IPS-11a (cell line): ENCODE results near the gene SFXN5.
A peak's percentile ranks its signal among the peaks of the same experiment; 100 is the strongest.

Source experiments
- H3K4me3 ChIP-seq: one replicate; pipeline ENCODE4 v1.5.1; 2013; ENCODE audit warnings: low read depth, low read length, control low read depth

The SFXN5 gene

GRCh38 chr2:72927619-72928550, 143.6 kb downstream of the SFXN5 start:
- H3K4me3 ChIP-seq = no peak overlapping the region

GRCh38 chr2:72926811-72927465, 144.6 kb downstream of the SFXN5 start:
- no peak overlapping the region for H3K4me3 ChIP-seq

- no peak overlapping the region for H3K4me3 ChIP-seq
Measured at GRCh38 chr2:72926368-72926767, 145.1 kb downstream of the SFXN5 start.

- no peak overlapping the region for H3K4me3 ChIP-seq
Measured at GRCh38 chr2:72925328-72925943, 146.1 kb downstream of the SFXN5 start.

GRCh38 chr2:72924353-72925240, 146.9 kb downstream of the SFXN5 start:
- H3K4me3 ChIP-seq = no peak overlapping the region

GRCh38 chr2:72923833-72924352, 147.6 kb downstream of the SFXN5 start:
- H3K4me3 ChIP-seq = peak overlapping the region; percentile 8

- no peak overlapping the region for H3K4me3 ChIP-seq
Measured at GRCh38 chr2:72921853-72922252, 149.7 kb downstream of the SFXN5 start.

GRCh38 chr2:72921088-72921851, 150.2 kb downstream of the SFXN5 start:
- H3K4me3 ChIP-seq = peak overlapping the region; percentile 35

- peak overlapping the region; percentile 35 for H3K4me3 ChIP-seq
Measured at GRCh38 chr2:72920318-72921087, 151.0 kb downstream of the SFXN5 start.

GRCh38 chr2:72919414-72920317, 151.8 kb downstream of the SFXN5 start:
- peak overlapping the region; percentile 35 for H3K4me3 ChIP-seq

- peak overlapping the region; percentile 13 for H3K4me3 ChIP-seq
Measured at GRCh38 chr2:72917877-72918553, 153.5 kb downstream of the SFXN5 start.

- peak within 1 kb of the TSS; percentile 38 for H3K4me3 ChIP-seq
Measured at GRCh38 chr2:72917138-72917876, 154.2 kb downstream of the SFXN5 start, which contains the start of gene EMX1. EMX1 (plus strand) TSS chr2:72917519; CDS start chr2:72917853, 334 bp downstream.

- H3K4me3 ChIP-seq = peak overlapping the region; percentile 38
Measured at GRCh38 chr2:72916743-72917137, 154.8 kb downstream of the SFXN5 start.

GRCh38 chr2:72915907-72916742, 155.4 kb downstream of the SFXN5 start:
- H3K4me3 ChIP-seq = peak overlapping the region; percentile 38

- peak overlapping the region; percentile 17 for H3K4me3 ChIP-seq
Measured at GRCh38 chr2:72915320-72915906, 156.1 kb downstream of the SFXN5 start.
